HCT116 (cell line): Measurements from ENCODE around the gene ERBB2. TPM values are rescaled to one million over a fixed set of nuclear protein-coding genes. Genes with fewer than 3 reads are reported as not detected.

ENCODE experiments used
- ATAC-seq: fragments of 200-7000 bp; cut with Tn5 transposase; 2 replicates; pipeline ENCODE4 v1.9.1; 2020; ENCODE audit warnings: mild to moderate bottlenecking, moderate library complexity
- BruUV-seq: library from RNA; stranded (reverse); fragments of 400-500 nt; replicated peaks from 2 replicates; lab custom pipeline; 2021; lab: Mats Ljungman, UMichigan
- CTCF ChIA-PET: fragments of 300-600 bp; sonication (Branson Sonifier 250); formaldehyde crosslinking; loops from one replicate; lab custom pipeline; 2021; ENCODE audit warnings: antibody characterized with exemption; lab: Charles Lee
- POLR2A ChIA-PET: fragments of 300-600, 350-600 bp; sonication (Branson Sonifier 250); formaldehyde crosslinking; loops from one replicate; lab custom pipeline; 2021; ENCODE audit warnings: antibody characterized with exemption; lab: Charles Lee
- RAD21 ChIA-PET, 2 experiments: fragments of 300-600 bp; sonication (Branson Sonifier 250); formaldehyde crosslinking; loops; one replicate each; lab custom pipeline; 2023; ENCODE audit warnings: low total read pairs in 2 of 2; ENCODE audit not compliant: uncharacterized antibody in 2 of 2, unreplicated experiment in 2 of 2, low non-redundant PET in 1 of 2; lab: Charles Lee
- DNase-seq: peaks from one replicate; pipeline ENCODE4 v3.0.0-alpha.2; 2010; ENCODE audit warnings: low read depth, low spot score
- H2AFZ ChIP-seq: fragments of 200-600 bp; shearing (Covaris generic), sonication (generic); 2 replicates; pipeline ENCODE4 v1.6.1; 2017; ENCODE audit warnings: low read depth, mixed run types, mixed read lengths, antibody characterized with exemption, low read length; ENCODE audit not compliant: poor library complexity, severe bottlenecking
- H3K27ac ChIP-seq: 2 replicates; pipeline ENCODE4 v1.5.1; 2012; ENCODE audit warnings: low read depth, low read length
- H3K27me3 ChIP-seq: fragments of 200-600 bp; sonication (generic); 2 replicates; pipeline ENCODE4 v1.6.1; 2016; ENCODE audit warnings: mixed run types, low read length, mixed read lengths; ENCODE audit not compliant: insufficient read depth
- H3K36me3 ChIP-seq, 2 experiments: fragments of 200-500 bp in 1 of 2; fragments of 200-600 bp in 1 of 2; sonication (Bioruptor generic) in 1 of 2; sonication (generic) in 1 of 2; 2 replicates each; pipeline versions ENCODE4 v1.5.1 to v1.6.1; 2014 to 2016; ENCODE audit warnings: low read length in 2 of 2, inconsistent platforms in 1 of 2, mixed read lengths in 1 of 2, mixed run types in 1 of 2; ENCODE audit not compliant: insufficient read depth in 2 of 2, control insufficient read depth in 1 of 2
- H3K4me1 ChIP-seq, 2 experiments: fragments of 200-600 bp in 1 of 2; sonication (generic) in 1 of 2; 2 replicates each; pipeline versions ENCODE4 v1.5.1 to v1.6.1; 2012 to 2017; ENCODE audit warnings: low read length in 2 of 2, inconsistent platforms in 1 of 2, mild to moderate bottlenecking in 1 of 2, mixed read lengths in 1 of 2, mixed run types in 1 of 2, moderate library complexity in 1 of 2; ENCODE audit not compliant: insufficient read depth in 2 of 2, control insufficient read depth in 1 of 2
- H3K4me2 ChIP-seq: fragments of 200-600 bp; sonication (generic); 2 replicates; pipeline ENCODE4 v1.6.1; 2017; ENCODE audit warnings: mixed run types, low read length, mixed read lengths
- H3K4me3 ChIP-seq, 2 experiments: fragments of 200-600 bp in 1 of 2; sonication (generic) in 1 of 2; replicated peaks in 1 of 2; 2 replicates each; pipeline ENCODE4 v1.5.1; 2011 to 2016; ENCODE audit warnings: low read length in 2 of 2, control low read depth in 1 of 2, low read depth in 1 of 2, mild to moderate bottlenecking in 1 of 2, mixed read lengths in 1 of 2, mixed run types in 1 of 2
- H3K79me2 ChIP-seq: fragments of 200-600 bp; sonication (generic); 2 replicates; pipeline ENCODE4 v1.6.1; 2017; ENCODE audit warnings: mild to moderate bottlenecking, mixed run types, low read length, moderate library complexity, mixed read lengths; ENCODE audit not compliant: insufficient read depth
- H3K9ac ChIP-seq: fragments of 200-600 bp; sonication (generic); 2 replicates; pipeline ENCODE4 v1.6.1; 2016; ENCODE audit warnings: low read length, mixed read lengths
- H3K9me2 ChIP-seq: fragments of 200-600 bp; sonication (generic), shearing (Covaris generic); 2 replicates; pipeline ENCODE4 v1.6.1; 2017; ENCODE audit warnings: mixed run types, mild to moderate bottlenecking, moderate library complexity; ENCODE audit not compliant: insufficient read depth
- H3K9me3 ChIP-seq, 2 experiments: fragments of 200-500 bp in 1 of 2; fragments of 200-600 bp in 1 of 2; sonication (Bioruptor generic) in 1 of 2; sonication (generic) in 1 of 2; 2 replicates each; pipeline ENCODE4 v1.6.1; 2014 to 2017; ENCODE audit warnings: low read length in 2 of 2, mixed read lengths in 2 of 2, inconsistent platforms in 1 of 2, low read depth in 1 of 2, mild to moderate bottlenecking in 1 of 2, mixed run types in 1 of 2, moderate library complexity in 1 of 2; ENCODE audit not compliant: control insufficient read depth in 1 of 2, insufficient read depth in 1 of 2
- H4K20me1 ChIP-seq: fragments of 200-600 bp; sonication (generic), shearing (Covaris generic); 2 replicates; pipeline ENCODE4 v1.6.1; 2017; ENCODE audit warnings: mixed run types, mild to moderate bottlenecking, moderate library complexity; ENCODE audit not compliant: insufficient read depth
- ATF3 ChIP-seq: IDR thresholded peaks from 2 replicates; pipeline ENCODE4 v1.6.1; 2012
- CBX3 ChIP-seq: IDR thresholded peaks from 2 replicates; pipeline ENCODE4 v1.6.1; 2012; ENCODE audit warnings: low read depth
- CEBPB ChIP-seq: IDR thresholded peaks from 2 replicates; pipeline ENCODE4 v1.6.1; 2012; ENCODE audit warnings: low read depth
- EGR1 ChIP-seq: IDR thresholded peaks from 2 replicates; pipeline ENCODE4 v1.6.1; 2012; ENCODE audit warnings: low read depth
- ELF1 ChIP-seq: IDR thresholded peaks from 2 replicates; pipeline ENCODE4 v1.6.1; 2012; ENCODE audit warnings: low read depth, borderline replicate concordance
- EZH2 ChIP-seq: fragments of 200-600 bp; sonication (generic); IDR thresholded peaks from 2 replicates; pipeline ENCODE4 v1.6.1; 2017; ENCODE audit warnings: antibody characterized with exemption, mixed run types
- EZH2phosphoT487 ChIP-seq: fragments of 200-600 bp; IDR thresholded peaks from 2 replicates; pipeline ENCODE4 v1.6.1; 2018; ENCODE audit warnings: antibody characterized with exemption, borderline replicate concordance
- FOSL1 ChIP-seq: IDR thresholded peaks from 2 replicates; pipeline ENCODE4 v1.6.1; 2012; ENCODE audit warnings: low read depth
- JUND ChIP-seq: IDR thresholded peaks from 2 replicates; pipeline ENCODE4 v1.6.1; 2012
- MAX ChIP-seq: IDR thresholded peaks from 2 replicates; pipeline ENCODE4 v1.6.1; 2012
- POLR2A ChIP-seq: IDR thresholded peaks from 2 replicates; pipeline ENCODE4 v1.7.0; 2011; ENCODE audit warnings: borderline replicate concordance; ENCODE audit not compliant: insufficient read depth, insufficient read length; ENCODE audit errors: extremely low read depth
- POLR2AphosphoS5 ChIP-seq: IDR thresholded peaks from 2 replicates; pipeline ENCODE4 v1.6.1; 2011; ENCODE audit warnings: mild to moderate bottlenecking, low read depth, low read length, moderate library complexity
- REST ChIP-seq: IDR thresholded peaks from 2 replicates; pipeline ENCODE4 v1.6.1; 2012; ENCODE audit warnings: low read depth
- SIN3A ChIP-seq: IDR thresholded peaks from 2 replicates; pipeline ENCODE4 v1.6.1; 2012; ENCODE audit warnings: low read depth
- SP1 ChIP-seq: IDR thresholded peaks from 2 replicates; pipeline ENCODE4 v1.6.1; 2012; ENCODE audit warnings: low read depth
- TCF7L2 ChIP-seq: IDR thresholded peaks from 2 replicates; pipeline ENCODE4 v1.7.0; 2011; ENCODE audit warnings: borderline replicate concordance, inconsistent platforms; ENCODE audit not compliant: insufficient read depth, insufficient read length; ENCODE audit errors: extremely low read depth
- YY1 ChIP-seq: IDR thresholded peaks from 2 replicates; pipeline ENCODE4 v1.6.1; 2011; ENCODE audit warnings: low read length, low read depth, moderate library complexity, mild to moderate bottlenecking; ENCODE audit not compliant: insufficient replicate concordance; ENCODE audit errors: extremely low read depth
- ZBTB33 ChIP-seq: IDR thresholded peaks from 2 replicates; pipeline ENCODE4 v1.6.1; 2011; ENCODE audit warnings: mild to moderate bottlenecking, low read length, moderate library complexity; ENCODE audit not compliant: insufficient replicate concordance; ENCODE audit errors: extremely low read depth
- ZFX ChIP-seq: fragments of 450-650 bp; IDR thresholded peaks from 2 replicates; pipeline ENCODE4 v1.6.1; 2017
- ZNF274 ChIP-seq: fragments of 200-500 bp; sonication (Bioruptor generic); IDR thresholded peaks from 2 replicates; pipeline ENCODE4 v1.6.1; 2014; ENCODE audit warnings: mild to moderate bottlenecking, low read depth, low read length, inconsistent platforms
- intact Hi-C: fragments of 100-400 bp; cut with micrococcal nuclease; formaldehyde crosslinking; loops from 2 replicates; pipeline ENCODE4 v1.10.0; 2022
- total RNA-seq: library from RNA; stranded (reverse); gene quantifications from one replicate; pipeline ENCODE4 v1.2.1, GENCODE V29; 2021; ENCODE audit not compliant: unreplicated experiment

Gene ERBB2
- total RNA-seq, 1 experiment from 2014 or later, result 75.8 TPM

- ATAC-seq, result peak; percentile 91
- H3K9ac ChIP-seq, result no peak overlapping the region
- intact Hi-C loops, result no loop called here
- DNase-seq, result peak; percentile 63
- H3K4me2 ChIP-seq, result peak overlapping the region; percentile 57
- H2AFZ ChIP-seq, result peak overlapping the region; percentile 80
- no peak overlapping the region for H3K27ac ChIP-seq
- H3K79me2 ChIP-seq, result no peaks in the 10 kb centered on the region
- no peaks in the 10 kb centered on the region for H3K9me2 ChIP-seq
- RAD21 ChIA-PET, result interaction anchor here in 1 of 2 experiments (0.6 kb wide), 1 partner anchor 694 kb away, joined by 3 read pairs; no protein-coding TSS in a partner anchor
- BruUV-seq, result no TSS peak
- H3K27me3 ChIP-seq, result peaks cover 9% of the 10 kb centered on the region
- no peaks in the 10 kb centered on the region for H3K36me3 ChIP-seq
- peaks cover 12 to 28% of the 10 kb centered on the region in 2 experiments for H3K4me1 ChIP-seq
- H3K9me3 ChIP-seq, result no peaks in the 10 kb centered on the region
- POLR2A ChIA-PET, result no interaction called here
- CTCF ChIA-PET, result interaction anchor here (1.5 kb wide), 1 partner anchor 39 kb away, joined by 3 read pairs; the partner anchor contains the start of gene MIEN1
- H3K4me3 ChIP-seq, result no peak overlapping the region
- H4K20me1 ChIP-seq, result no peaks in the 10 kb centered on the region
- TF ChIP-seq EGR1 (no peak), ZFX (no peak), CEBPB (peak; percentile 75), POLR2A (no peak), POLR2AphosphoS5 (0 out of 2 replicates have a peak, but pooled peaks have one; percentile 28), YY1 (no peak), JUND (peak; percentile 71), ZNF274 (no peak), FOSL1 (peak; percentile 69), SIN3A (peak; percentile 63), EZH2phosphoT487 (no peak), MAX (peak; percentile 67), REST (no peak), ZBTB33 (no peak), CBX3 (peak; percentile 51; the same call in 1 of the 2 replicates), ATF3 (0 out of 2 replicates have a peak, but pooled peaks have one; percentile 37), EZH2 (no peak), SP1 (peak; percentile 68), ELF1 (no peak), TCF7L2 (no peak)
These were observed 70.2 kb downstream of the ERBB2 start for GRCh38 chr17:39769974-39770587.
